Transverse colon (tissue), 4 donors: ENCODE results near the gene HOXA10. TPM values are rescaled to one million over a fixed set of nuclear protein-coding genes. Genes with fewer than 3 reads are reported as not detected.

ENCODE experiments used
- DNase-seq: peaks from one replicate; pipeline ENCODE4 v3.0.0-alpha.2; 2019
- H3K27ac ChIP-seq, 4 donors: fragments of 200-600 bp; sonication (generic); 2 replicates each; pipeline ENCODE4 v1.5.1; 2016 to 2018; ENCODE audit warnings: inconsistent platforms in 4 of 4
- H3K27me3 ChIP-seq: fragments of 200-600 bp; sonication (generic); 2 replicates; pipeline ENCODE4 v1.5.1; 2017; ENCODE audit warnings: inconsistent platforms
- H3K36me3 ChIP-seq, 4 donors: fragments of 200-600 bp; sonication (generic); 2 replicates each; pipeline ENCODE4 v1.5.1; 2017 to 2019; ENCODE audit warnings: inconsistent platforms in 4 of 4
- H3K4me1 ChIP-seq, 4 donors: fragments of 200-600 bp; sonication (generic); 2 replicates each; pipeline ENCODE4 v1.5.1; 2017 to 2020; ENCODE audit warnings: inconsistent platforms in 4 of 4
- H3K4me3 ChIP-seq, 4 donors: fragments of 200-600 bp; sonication (generic); 1 replicate in 1 of 4; 2 replicates in 3 of 4; pipeline versions ENCODE4 v1.5.1 to v1.6.1; 2017 to 2019; ENCODE audit warnings: inconsistent platforms in 4 of 4
- H3K9me3 ChIP-seq, 2 donors: fragments of 200-600 bp; sonication (generic); 2 replicates each; pipeline ENCODE4 v1.5.1; 2017 to 2019; ENCODE audit warnings: inconsistent platforms in 2 of 2
- EP300 ChIP-seq: sonication (generic); formaldehyde crosslinking; IDR thresholded peaks from one replicate; pipeline ENCODE4 v1.6.1; 2017; ENCODE audit warnings: antibody characterized with exemption, low read depth
- POLR2A ChIP-seq: fragments of 450-650 bp; IDR thresholded peaks from one replicate; pipeline ENCODE4 v1.6.1; 2016; ENCODE audit warnings: antibody characterized with exemption, mild to moderate bottlenecking, moderate library complexity
- POLR2AphosphoS5 ChIP-seq, 3 donors: sonication (generic); formaldehyde crosslinking; IDR thresholded peaks; one replicate each; pipeline ENCODE4 v1.6.1; 2016; ENCODE audit warnings: antibody characterized with exemption in 3 of 3
- WGBS, 2 donors: methylation state at CpG; one replicate each; pipeline ENCODE4 v1.1.5; 2018; ENCODE audit warnings: low coverage in 1 of 2; 5-methylcytosine and 5-hydroxymethylcytosine counted together
- in situ Hi-C, 4 donors: fragments of 200-750 bp; cut with MboI; loops; one replicate each; pipeline versions ENCODE4 v1.15.0 to v1.15.1; 2017; ENCODE audit warnings: low sequenced_read_pairs in 3 of 4, low pct_ligation_motif_present in 1 of 4, low pct_unique_long_range_greater_than_20kb in 1 of 4
- intact Hi-C: fragments of 100-400 bp; cut with DNase I; formaldehyde crosslinking; loops from one replicate; pipeline ENCODE4 v1.15.1; 2023; ENCODE audit warnings: low total_unique reads
- total RNA-seq, 4 donors: library from RNA; depleted of rRNA; stranded (reverse); fragments of >200 nt; gene quantifications; one replicate each; pipeline ENCODE4 v1.1.0, GENCODE V29; 2016
- TF ChIP-seq, protein P1 (sequence below), 5 experiments: fragments of 200-600 bp in 3 of 5; fragments of 450-650 bp in 2 of 5; sonication (generic) in 3 of 5; IDR thresholded peaks; 1 replicate in 2 of 5; 2 replicates in 3 of 5; pipeline ENCODE4 v1.5.1; 2016 to 2017; ENCODE audit warnings: antibody characterized with exemption in 5 of 5, inconsistent platforms in 3 of 5, mild to moderate bottlenecking in 2 of 5, moderate library complexity in 1 of 5

Gene HOXA10
- total RNA-seq, 4 donors from 2014 or later = 19.8 to 68.9 (median 36.4) TPM

GRCh38 chr7:27160546-27161213 is 13.4 kb downstream of the HOXA10 start:
- Histone ChIP-seq H3K27me3 (peaks cover 18% of the 10 kb centered on the region), H3K4me1 (peaks cover 4 to 41% (median 19%) of the 10 kb centered on the region in 4 donors), H3K36me3 (no peaks in the 10 kb centered on the region), H3K27ac (peak overlapping the region; percentile 95 to 99 (median 98)), H3K4me3 (peak overlapping the region; percentile 30 to 62 (median 48)), H3K9me3 (no peaks in the 10 kb centered on the region)
- peak; percentile 94 for DNase-seq
- 1% methylated on average over 39 of the region's 54 CpGs; no CpG with 5 or more reads in 1 of the 2 donors for WGBS, 2 donors
- TF ChIP-seq, protein P1, sequence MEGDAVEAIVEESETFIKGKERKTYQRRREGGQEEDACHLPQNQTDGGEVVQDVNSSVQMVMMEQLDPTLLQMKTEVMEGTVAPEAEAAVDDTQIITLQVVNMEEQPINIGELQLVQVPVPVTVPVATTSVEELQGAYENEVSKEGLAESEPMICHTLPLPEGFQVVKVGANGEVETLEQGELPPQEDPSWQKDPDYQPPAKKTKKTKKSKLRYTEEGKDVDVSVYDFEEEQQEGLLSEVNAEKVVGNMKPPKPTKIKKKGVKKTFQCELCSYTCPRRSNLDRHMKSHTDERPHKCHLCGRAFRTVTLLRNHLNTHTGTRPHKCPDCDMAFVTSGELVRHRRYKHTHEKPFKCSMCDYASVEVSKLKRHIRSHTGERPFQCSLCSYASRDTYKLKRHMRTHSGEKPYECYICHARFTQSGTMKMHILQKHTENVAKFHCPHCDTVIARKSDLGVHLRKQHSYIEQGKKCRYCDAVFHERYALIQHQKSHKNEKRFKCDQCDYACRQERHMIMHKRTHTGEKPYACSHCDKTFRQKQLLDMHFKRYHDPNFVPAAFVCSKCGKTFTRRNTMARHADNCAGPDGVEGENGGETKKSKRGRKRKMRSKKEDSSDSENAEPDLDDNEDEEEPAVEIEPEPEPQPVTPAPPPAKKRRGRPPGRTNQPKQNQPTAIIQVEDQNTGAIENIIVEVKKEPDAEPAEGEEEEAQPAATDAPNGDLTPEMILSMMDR (IDR thresholded peaks at IDR 0.05) = peak; percentile 100
- TF ChIP-seq POLR2AphosphoS5 (IDR thresholded peaks at IDR 0.05) (no peak), POLR2A (peak; percentile 27)
- in situ Hi-C loops (loop anchor here in 3 of 4 donors (25.0 kb wide), 3 partner anchors 798 to 1298 kb away; no protein-coding TSS in a partner anchor), intact Hi-C loops (loop anchor here (2.0 to 10.0 kb wide), 2 partner anchors 792 to 1306 kb away; no protein-coding TSS in a partner anchor)

GRCh38 chr7:27160145-27160545 is 14.0 kb downstream of the HOXA10 start:
- intact Hi-C loops (loop anchor here (2.0 to 10.0 kb wide), 2 partner anchors 791 to 1305 kb away; no protein-coding TSS in a partner anchor), in situ Hi-C loops (loop anchor here in 3 of 4 donors (25.0 kb wide), 3 partner anchors 798 to 1298 kb away; no protein-coding TSS in a partner anchor)
- Histone ChIP-seq H3K9me3 (no peaks in the 10 kb centered on the region), H3K4me3 (peak overlapping the region in 3 of 4 donors; percentile 38 to 62 (median 58)), H3K36me3 (no peaks in the 10 kb centered on the region), H3K4me1 (peaks cover 5 to 46% (median 24%) of the 10 kb centered on the region in 4 donors), H3K27me3 (peaks cover 24% of the 10 kb centered on the region), H3K27ac (peak overlapping the region; percentile 95 to 99 (median 98))
- TF ChIP-seq, protein P1 (IDR thresholded peaks at IDR 0.05) = no peak
- TF ChIP-seq EP300 (no peak), POLR2A (no peak), POLR2AphosphoS5 (IDR thresholded peaks at IDR 0.05) (no peak)
- peak; percentile 37 for DNase-seq
- whole genome bisulfite sequencing, 2 donors = 20 to 39% methylated on average over 1 to 23 of the region's 23 CpGs

DNA sequence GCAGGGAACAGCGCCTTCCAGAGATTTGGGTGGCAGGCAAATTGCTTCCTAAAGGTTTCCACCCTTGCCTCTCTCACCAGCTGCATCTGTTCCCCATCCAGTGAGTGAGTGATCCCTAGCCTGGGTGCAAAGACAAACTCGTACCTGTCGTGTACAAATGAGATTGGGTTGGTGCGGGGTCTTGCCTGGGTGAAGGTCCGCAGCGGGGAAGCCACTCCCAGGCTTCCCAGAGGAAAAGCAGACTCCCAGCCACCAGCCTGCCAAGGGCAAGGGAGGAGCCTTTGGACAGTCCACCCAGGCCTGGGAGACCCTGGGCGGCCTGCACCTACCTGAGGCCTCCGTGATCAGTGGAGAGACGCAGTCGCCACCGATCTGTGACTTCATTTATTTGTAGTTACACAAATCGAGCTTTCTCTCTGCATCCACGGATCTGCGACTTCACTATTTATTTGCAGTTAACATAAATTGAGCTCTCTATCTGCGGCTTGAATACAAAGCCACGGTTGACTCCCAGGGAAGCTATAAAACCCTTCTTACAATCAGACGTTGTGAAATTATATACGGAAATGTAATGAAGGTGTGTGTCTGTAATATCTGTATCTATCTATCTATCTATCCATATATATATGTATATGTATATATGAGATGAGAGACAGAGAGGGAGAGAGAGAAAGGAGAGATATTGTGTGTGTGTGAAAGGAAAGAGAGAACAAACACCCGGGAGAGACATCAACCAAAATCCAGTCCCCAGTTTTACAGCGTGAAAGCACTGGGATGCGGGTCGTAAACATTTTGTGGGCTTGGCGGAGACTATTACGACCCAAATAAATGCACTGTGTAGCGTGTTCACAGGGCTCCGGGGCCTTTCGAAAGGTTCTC is 14.6 kb downstream of the HOXA10 start:
- intact Hi-C loops = loop anchor here (2.0 to 10.0 kb wide), 2 partner anchors 791 to 1305 kb away; no protein-coding TSS in a partner anchor
- H3K27me3 ChIP-seq = peaks cover 30% of the 10 kb centered on the region
- peaks cover 10 to 52% (median 30%) of the 10 kb centered on the region in 4 donors for H3K4me1 ChIP-seq
- peak; percentile 19 for DNase-seq
- in situ Hi-C loops = loop anchor here in 3 of 4 donors (5.0 to 25.0 kb wide), 5 partner anchors 787 to 1297 kb away; no protein-coding TSS in a partner anchor
- H3K4me3 ChIP-seq = peak overlapping the region in 3 of 4 donors; percentile 38 to 62 (median 58)
- H3K36me3 ChIP-seq = no peaks in the 10 kb centered on the region
- 42 to 51% methylated on average over 15 to 27 of the region's 27 CpGs for WGBS, 2 donors
- TF ChIP-seq POLR2A (no peak), POLR2AphosphoS5 (IDR thresholded peaks at IDR 0.05) (peak in 1 of 3 donors; percentile 7)
- H3K27ac ChIP-seq = peak overlapping the region; percentile 95 to 99 (median 98)
- H3K9me3 ChIP-seq = no peaks in the 10 kb centered on the region

- peaks cover 16 to 61% (median 38%) of the 10 kb centered on the region in 4 donors for H3K4me1 ChIP-seq
- in situ Hi-C loops (loop anchor here in 3 of 4 donors (5.0 to 25.0 kb wide), 5 partner anchors 786 to 1296 kb away; no protein-coding TSS in a partner anchor), intact Hi-C loops (no loop called here)
- 23 to 44% methylated on average over 21 to 34 of the region's 35 CpGs for WGBS, 2 donors
- peak in 1 of 3 donors; percentile 16 for TF ChIP-seq POLR2AphosphoS5 (IDR thresholded peaks at IDR 0.05)
- TF ChIP-seq POLR2A = no peak
- DNase-seq = peak; percentile 33
- peaks cover 37% of the 10 kb centered on the region for H3K27me3 ChIP-seq
- H3K36me3 ChIP-seq = no peaks in the 10 kb centered on the region
- peak overlapping the region in 3 of 4 donors; percentile 52 to 60 (median 58) for H3K4me3 ChIP-seq
- H3K27ac ChIP-seq = peak overlapping the region; percentile 95 to 99 (median 98)
- no peaks in the 10 kb centered on the region for H3K9me3 ChIP-seq
Measured at GRCh38 chr7:27158436-27159265, 15.5 kb downstream of the HOXA10 start.
